Measurements from ENCODE around the gene MYO18B.

MYO18B gene

DNA sequence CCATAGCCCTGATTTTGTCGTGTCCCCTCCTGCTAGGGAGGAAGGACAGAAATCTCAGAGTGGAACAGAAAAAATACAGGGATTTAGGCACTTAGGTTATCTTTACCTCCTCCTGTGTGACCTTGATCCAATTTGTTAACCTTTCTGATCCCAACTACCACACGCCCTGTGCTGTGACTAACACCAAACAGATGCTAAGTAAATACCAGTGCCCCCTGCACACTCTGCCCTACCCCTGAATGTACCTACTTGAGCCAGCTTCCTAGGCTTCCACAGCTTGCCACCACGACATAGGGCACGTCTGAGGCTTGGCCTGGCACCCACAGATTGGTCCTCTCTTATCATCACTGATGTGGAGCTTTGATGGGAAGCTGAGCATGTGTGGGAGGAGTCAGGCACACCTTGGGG is 9.2 kb downstream of the MYO18B start:
- no peak for DNase-seq

DNA sequence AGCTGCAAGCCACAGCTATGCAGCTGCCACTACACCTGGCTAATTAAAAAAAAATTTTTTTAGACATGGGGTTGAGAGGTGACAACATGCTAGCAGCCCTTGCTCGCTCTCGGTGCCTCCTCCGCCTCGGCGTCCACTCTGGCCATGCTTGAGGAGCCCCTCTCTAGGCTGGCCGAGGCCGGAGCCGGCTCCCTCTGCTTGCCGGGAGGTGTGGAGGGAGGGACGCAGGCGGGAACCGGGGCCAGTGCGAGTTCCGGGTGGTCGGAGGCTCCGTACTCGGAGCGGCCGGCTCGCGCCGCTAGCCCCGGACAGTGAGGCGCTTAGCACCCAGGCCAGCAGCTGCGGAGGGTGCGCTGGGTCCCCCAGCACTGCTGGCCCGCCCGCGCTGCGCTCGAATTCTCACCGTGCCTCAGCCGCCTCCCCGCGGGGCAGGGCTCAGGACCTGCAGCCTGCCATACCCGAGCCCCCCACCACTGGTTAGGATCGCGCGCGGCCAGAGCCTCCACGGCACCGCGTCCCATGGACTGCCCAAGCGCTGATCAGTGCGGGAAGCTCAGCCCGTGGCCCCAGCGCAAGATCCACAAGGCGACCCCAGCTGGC is 10.7 kb downstream of the MYO18B start:
- no peak for DNase-seq

GRCh38 chr22:25753252-25753651 is 11.3 kb downstream of the MYO18B start:
- DNase-seq = no peak

GRCh38 chr22:25754527-25755202 is 12.7 kb downstream of the MYO18B start:
- DNase-seq = no peak

GRCh38 chr22:25757686-25758085 is 15.7 kb downstream of the MYO18B start:
- DNase-seq = no peak

GRCh38 chr22:25758316-25758715 is 16.3 kb downstream of the MYO18B start:
- no peak for DNase-seq

DNA sequence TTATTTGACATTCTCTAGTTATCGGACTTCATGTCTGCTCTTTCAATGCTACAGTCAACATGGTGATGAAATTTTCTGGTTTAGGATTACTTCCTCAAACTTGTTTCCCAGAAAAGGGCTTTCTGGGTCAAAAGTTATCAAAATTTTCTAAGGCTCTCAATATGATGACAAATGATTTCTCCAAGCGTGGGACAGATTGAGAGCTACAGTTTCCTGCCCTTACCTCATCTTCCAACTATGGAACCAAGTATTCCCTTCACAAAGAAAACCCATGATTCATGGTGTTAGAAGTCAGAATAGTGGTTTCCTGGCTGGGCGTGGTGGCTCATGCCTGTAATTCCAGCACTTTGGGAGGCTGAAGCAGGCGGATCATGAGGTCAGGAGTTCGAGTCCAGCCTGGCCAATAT is 17.8 kb downstream of the MYO18B start:
- DNase-seq = no peak

- DNase-seq = no peak
These were observed 18.3 kb downstream of the MYO18B start for GRCh38 chr22:25760294-25760693.

DNA sequence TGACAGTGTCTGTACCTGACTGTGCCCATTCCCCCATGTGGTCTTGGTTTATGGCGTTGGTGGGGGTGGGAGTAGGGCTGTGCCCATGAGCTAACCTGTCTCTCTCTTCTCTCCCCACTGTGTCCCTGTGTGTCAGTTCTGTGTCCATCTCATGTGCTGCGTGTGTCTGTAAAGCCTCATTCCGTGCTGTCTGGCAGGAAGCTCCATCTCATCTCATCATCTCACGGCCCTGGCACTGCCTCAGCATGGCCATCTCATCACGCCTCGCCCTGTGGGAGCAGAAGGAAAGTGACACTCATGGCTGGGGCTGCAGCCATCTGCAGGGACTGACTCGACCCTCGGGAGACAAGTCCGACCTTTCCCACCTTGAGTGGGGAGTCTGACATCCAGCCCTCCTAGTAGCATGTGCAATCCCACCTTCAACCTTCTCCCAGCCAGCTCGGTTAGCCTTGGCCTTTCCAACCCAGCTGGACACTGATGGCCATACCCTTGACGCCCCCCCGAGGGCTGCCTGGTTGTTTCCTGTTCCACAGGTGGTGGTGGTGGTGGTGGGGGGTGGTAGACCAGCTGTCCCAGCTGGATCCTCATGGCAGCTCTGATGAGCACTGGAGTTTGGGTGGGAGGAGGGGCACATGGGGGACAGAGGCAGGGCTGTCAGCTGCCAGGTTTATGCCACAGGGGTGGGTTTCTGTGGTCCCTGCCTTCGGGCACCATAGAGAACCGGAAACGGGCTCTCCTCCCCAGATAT is 19.0 kb downstream of the MYO18B start:
- no peak for DNase-seq

- no peak for DNase-seq
These were observed 20.2 kb downstream of the MYO18B start for GRCh38 chr22:25762147-25762546.

DNA sequence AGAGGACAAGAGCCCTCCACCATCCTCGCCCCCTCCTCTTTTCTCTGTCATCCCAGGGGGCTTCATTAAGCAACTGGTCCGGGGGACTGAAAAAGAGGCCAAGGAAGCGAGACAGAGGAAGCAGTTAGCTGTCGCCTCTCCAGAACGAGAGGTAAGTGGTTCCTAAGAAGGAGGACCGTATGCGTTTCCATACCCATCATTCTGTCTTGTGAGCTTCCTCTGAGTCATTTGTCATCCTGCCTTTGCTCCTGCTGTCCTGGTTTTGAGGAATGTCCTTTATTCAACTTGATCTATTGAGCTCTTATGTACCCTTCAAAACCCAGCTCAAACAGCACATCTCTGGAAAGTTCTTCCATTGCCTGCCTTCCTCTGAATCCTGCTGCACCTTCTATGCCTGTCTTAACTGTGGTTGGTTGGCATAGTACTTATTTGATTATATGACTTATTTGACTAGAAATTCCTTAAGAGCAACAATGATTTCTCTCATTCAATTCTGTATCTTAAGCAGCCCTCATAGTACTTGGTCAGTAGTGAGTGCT is 21.3 kb downstream of the MYO18B start:
- DNase-seq = no peak

DNA sequence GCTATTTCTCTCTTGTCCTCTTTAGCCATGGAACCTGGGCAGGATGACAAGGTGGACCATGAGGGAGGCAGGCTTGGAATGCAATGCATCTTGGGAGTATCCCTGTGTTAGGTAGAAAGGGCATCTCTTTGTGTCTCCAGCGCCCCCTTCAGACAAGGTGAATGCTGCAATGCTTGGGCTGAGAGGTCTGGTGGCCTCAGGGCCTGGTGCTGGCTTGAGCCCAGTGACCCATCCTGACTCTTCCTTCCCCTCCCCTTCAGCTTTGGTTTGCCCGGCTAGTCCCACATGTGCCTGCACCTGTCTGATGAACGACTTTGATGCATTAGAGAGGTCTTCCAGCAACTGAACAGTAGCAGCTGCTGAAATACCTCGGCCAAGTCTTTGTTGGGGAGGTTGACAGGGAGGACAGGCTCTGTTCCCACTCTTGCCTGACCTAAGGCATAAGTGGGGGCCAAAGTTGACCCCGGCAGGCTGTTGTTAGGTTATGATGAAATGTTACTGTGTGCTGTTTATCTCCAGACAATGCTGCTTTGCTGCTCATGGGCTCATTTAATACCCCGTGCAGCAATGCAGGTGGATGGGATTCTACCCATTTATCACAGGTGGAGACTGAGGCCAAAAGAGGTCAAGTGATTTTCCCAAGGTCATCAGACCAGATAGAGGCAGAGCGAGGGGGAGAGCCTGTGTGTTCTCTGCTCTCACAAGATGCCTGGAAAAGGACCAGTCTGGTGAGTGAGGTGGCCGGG is 22.5 kb downstream of the MYO18B start:
- DNase-seq = no peak

GRCh38 chr22:25765016-25765367 is 23.0 kb downstream of the MYO18B start:
- no peak for DNase-seq

DNA sequence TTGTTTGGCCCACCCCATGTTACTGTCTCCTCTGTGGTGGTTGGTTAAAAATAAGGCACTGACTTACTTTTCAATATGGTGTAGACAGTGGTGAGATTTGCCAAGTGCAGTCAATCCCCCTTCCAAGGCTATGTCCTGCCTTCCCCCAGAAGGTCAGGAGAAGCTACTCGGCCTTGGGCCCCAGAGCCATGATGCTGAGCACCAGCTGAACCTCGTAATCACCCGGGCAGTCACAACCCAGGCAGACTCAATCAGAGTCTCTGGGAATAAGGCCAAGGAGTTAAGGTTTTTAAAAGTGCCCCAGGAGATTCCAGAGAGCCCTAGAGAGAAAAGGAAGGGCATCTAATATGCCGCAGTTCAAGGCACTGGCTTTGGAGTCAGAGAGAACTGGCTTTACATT is 23.8 kb downstream of the MYO18B start:
- DNase-seq = no peak

DNA sequence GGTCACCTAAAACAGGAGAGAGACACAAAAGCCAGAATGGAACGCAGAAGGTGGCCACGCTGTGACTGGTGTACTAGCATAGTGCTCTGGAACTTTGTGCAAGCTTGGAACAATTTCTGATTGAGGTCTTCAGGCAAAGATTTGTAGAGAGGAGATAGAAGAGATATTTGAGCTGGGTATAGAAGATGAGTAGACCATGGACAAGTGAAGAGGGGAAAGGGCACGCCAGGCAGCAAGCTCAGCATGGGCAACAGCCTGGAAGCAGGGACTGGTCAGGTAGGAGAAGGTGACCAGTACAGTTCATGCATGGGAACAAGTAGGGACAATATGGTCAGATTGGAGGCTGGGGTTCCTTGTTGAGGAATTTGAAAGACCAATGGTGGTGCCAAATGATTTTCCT is 24.4 kb downstream of the MYO18B start:
- no peak for DNase-seq

GRCh38 chr22:25770333-25770732 is 28.3 kb downstream of the MYO18B start:
- DNase-seq = no peak

DNA sequence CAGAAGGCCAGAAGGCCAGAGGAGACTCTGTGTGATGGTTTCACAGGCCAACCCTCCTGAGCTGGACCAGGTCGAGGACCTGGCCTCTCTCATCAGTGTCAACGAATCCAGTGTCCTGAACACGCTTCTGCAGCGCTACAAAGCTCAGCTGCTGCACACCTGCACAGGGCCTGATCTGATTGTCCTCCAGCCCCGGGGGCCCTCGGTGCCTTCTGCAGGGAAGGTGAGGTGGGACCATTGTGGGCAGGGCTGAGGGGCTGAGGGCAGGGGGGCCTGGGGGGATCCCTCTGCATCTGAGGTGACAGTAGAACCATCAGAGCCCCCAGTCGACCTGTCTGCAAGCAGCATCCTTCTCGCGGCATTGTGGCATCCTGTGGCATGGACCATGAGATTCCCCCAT is 30.3 kb downstream of the MYO18B start:
- no peak for DNase-seq

DNA sequence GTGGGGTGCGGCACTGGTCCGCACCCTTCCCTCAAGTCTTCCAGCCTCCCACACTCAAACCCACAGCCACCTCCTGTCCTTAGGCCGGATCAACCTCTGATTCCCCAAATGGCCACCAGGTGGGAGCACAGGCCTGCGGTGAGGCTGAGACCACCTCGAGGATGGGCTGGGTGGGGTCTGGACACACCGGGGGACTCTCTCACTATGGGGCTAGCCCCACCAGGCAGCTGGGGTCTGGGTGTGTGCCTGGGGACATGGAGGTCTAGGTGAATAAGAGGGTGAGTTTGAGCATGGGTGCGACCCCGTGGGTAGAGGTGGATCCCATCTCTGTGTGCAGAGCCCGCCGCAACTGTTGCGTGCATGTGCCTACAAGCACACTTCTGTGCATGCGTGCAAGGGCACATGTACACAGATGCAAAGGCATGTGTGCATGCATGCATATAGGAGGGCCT is 32.6 kb downstream of the MYO18B start:
- DNase-seq = no peak

GRCh38 chr22:25775531-25775930 is 33.5 kb downstream of the MYO18B start:
- no peak for DNase-seq

DNA sequence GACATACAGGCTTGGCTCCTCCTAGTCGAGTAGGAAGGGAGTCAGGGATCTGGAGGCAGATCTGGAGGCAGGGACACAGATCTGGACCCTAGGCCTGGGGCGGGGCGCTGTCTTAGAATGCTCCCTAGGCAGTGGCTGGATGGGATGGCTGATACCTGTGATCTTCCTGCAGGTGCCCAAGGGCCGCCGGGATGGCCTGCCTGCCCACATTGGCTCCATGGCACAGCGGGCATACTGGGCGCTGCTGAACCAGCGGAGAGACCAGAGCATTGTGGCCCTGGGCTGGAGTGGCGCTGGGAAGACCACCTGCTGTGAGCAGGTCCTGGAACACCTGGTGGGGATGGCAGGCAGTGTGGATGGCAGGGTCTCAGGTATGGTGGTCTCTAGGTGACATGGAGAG is 35.4 kb downstream of the MYO18B start:
- no peak for DNase-seq

- DNase-seq = peak; percentile 66
These were observed 35.9 kb downstream of the MYO18B start for GRCh38 chr22:25777870-25778269.

DNA sequence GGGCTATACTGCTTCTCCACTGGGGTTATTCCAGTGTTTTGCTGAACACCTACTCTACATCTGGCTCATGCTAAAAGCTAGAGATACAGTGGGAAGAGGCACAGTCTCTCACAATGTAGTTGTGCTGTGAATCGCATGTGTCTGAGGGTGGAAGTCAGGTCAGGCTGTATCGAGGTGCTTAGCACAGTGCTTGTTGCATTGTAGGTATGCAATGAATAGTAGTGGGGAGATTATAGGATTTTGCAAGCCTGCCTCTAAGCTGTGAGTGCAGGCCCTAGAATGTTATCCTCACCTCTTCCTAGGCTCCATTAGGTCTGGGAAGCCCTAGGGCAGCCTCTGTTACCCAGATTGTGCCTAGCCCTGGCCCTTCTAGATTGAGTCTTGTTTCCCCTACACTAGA is 37.4 kb downstream of the MYO18B start:
- DNase-seq = no peak

DNA sequence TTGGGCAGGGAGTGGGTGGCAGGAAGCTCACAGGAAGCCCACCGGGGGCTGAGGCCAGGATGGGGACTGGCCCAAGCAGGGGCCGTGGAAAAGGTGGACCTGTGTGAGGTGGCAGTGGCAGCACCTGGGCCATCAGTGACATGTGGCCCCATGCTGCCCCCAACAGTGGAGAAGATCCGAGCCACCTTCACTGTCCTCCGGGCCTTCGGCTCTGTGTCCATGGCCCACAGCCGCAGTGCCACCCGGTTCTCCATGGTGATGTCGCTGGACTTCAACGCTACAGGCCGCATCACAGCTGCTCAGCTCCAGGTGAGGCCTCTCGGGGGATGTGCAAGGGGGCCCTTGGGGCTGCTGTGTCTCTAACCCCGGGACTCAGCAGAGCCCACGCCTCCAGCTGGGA is 37.9 kb downstream of the MYO18B start:
- no peak for DNase-seq

Data from DMS153 (cell line).